ENCODE results near the gene IGFBP4. TPM values are rescaled to one million over a fixed set of nuclear protein-coding genes. Genes with fewer than 3 reads are reported as not detected.

Gene IGFBP4
- total and polyA plus RNA-seq, 2 donors (not counting 1 experiment from before 2014, with no cell fraction given): 4.6 to 31.3 TPM

DNA sequence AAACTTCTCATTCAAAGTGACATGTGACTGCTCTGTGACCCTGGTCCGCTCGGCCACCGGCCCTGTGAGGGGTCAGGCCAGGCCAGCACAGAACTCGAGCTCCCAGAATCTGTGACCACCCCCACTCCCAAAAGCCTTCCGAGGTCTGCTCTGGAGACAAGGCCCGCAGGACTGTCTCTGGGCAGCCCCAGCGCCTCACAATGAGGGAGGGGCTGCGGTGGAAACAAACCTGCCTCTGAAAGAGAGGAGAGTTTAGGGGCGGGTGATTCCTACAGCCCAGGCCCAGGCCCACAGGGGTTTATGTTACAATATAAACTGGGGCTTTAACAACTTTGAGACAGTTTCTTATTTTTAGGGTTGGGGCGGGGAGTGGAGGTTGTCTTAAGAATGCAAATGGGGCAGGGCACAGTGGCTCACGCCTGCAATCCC, 19.9 kb downstream of the IGFBP4 start:
- ATAC-seq (ENCODE audit: low read depth): no peak
- Histone ChIP-seq H3K36me3 (replicated peaks in 1 of 2; ENCODE audit: control extremely low read depth in 1 of 2, control insufficient read depth in 1 of 2, extremely low read depth in 1 of 2, insufficient read depth in 2 of 2, low read length in 1 of 2) (no peaks in the 10 kb centered on the region), H4K20me1 (ENCODE audit: control insufficient read depth, insufficient read depth, low read length, poor library complexity, severe bottlenecking) (no peaks in the 10 kb centered on the region), H3K4me1 (ENCODE audit: control insufficient read depth in 2 of 2, insufficient read depth in 2 of 2, low read length in 2 of 2) (no peaks in the 10 kb centered on the region), H3K9me3 (ENCODE audit: control extremely low read depth in 1 of 3, control insufficient read depth in 2 of 3, insufficient read depth in 1 of 3, low read length in 2 of 3) (no peaks in the 10 kb centered on the region), H2AFZ (ENCODE audit: insufficient read depth, low read depth, low read length, poor library complexity, severe bottlenecking) (no peak overlapping the region), H3K4me2 (replicated peaks; ENCODE audit: low read depth, low read length, poor library complexity, severe bottlenecking) (no peak overlapping the region), H3K4me3 (ENCODE audit: control extremely low read depth in 1 of 5, extremely low read depth in 1 of 5, insufficient read depth in 1 of 5, low read depth in 2 of 5, low read length in 4 of 5) (no peak overlapping the region), H3K9ac (ENCODE audit: low read length) (no peak overlapping the region), H3K27me3 (replicated peaks in 1 of 4; ENCODE audit: control extremely low read depth in 1 of 4, control insufficient read depth in 3 of 4, insufficient read depth in 4 of 4, low read length in 3 of 4) (peaks cover 0 to 3% (median 0%) of the 10 kb centered on the region in 4 experiments), H3K27ac (ENCODE audit: low read length in 2 of 2) (no peak overlapping the region), H3K79me2 (ENCODE audit: control insufficient read depth, insufficient read depth, low read length) (no peaks in the 10 kb centered on the region)
- Mint-ChIP-seq H3K27me3 (no peaks in the 10 kb centered on the region), H3K4me1 (no peaks in the 10 kb centered on the region), H3K4me3 (no peak overlapping the region), H3K27ac (no peak overlapping the region), H3K9me3 (ENCODE audit: insufficient read depth) (no peaks in the 10 kb centered on the region)
- DNase-seq: no peak
- ChIA-PET CTCF (interaction anchor here (0.6 kb wide), 1 partner anchor 66 kb away, joined by 3 read pairs; no protein-coding TSS in a partner anchor), POLR2A (interaction anchor here (0.7 kb wide), 1 partner anchor 20 kb away, joined by 5 read pairs; no protein-coding TSS in a partner anchor)
- TF ChIP-seq EZH2 (IDR thresholded peaks at IDR 0.05; ENCODE audit: borderline replicate concordance, insufficient read depth, low read depth, low read length, poor library complexity, severe bottlenecking): no peak
- TF ChIP-seq, protein P1, sequence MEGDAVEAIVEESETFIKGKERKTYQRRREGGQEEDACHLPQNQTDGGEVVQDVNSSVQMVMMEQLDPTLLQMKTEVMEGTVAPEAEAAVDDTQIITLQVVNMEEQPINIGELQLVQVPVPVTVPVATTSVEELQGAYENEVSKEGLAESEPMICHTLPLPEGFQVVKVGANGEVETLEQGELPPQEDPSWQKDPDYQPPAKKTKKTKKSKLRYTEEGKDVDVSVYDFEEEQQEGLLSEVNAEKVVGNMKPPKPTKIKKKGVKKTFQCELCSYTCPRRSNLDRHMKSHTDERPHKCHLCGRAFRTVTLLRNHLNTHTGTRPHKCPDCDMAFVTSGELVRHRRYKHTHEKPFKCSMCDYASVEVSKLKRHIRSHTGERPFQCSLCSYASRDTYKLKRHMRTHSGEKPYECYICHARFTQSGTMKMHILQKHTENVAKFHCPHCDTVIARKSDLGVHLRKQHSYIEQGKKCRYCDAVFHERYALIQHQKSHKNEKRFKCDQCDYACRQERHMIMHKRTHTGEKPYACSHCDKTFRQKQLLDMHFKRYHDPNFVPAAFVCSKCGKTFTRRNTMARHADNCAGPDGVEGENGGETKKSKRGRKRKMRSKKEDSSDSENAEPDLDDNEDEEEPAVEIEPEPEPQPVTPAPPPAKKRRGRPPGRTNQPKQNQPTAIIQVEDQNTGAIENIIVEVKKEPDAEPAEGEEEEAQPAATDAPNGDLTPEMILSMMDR (IDR thresholded peaks at IDR 0.05): no peak
- intact Hi-C loops (cut with micrococcal nuclease): no loop called here
- 97% methylated on average over 5 of the region's 11 CpGs for WGBS (ENCODE audit: insufficient coverage)

DNA sequence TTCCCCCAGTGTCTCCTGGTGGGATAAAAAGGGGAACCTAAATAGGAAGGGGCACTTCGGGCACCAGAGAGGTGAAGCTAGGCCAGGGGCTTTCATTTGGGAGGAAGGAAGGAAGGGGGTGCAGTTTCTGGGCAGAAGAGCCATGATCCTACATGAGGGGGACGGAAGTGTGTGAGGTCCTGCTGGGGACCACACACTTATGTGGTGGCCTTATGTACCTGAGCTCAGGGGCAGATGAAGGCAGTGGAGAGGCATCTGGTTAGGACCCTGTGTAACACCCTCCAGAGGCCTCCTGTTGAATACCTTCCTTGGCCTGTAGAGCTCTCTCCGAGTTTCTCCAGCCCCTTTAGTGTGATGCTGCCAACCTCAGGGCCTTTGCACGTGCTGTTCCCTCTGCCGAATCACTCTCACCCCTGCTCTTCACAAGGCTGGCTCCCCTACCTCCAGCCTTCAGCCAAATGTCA, 21.2 kb downstream of the IGFBP4 start:
- 92% methylated on average over 5 of the region's 5 CpGs for WGBS (ENCODE audit: insufficient coverage)
- Mint-ChIP-seq H3K4me1 (no peaks in the 10 kb centered on the region), H3K4me3 (no peak overlapping the region), H3K27me3 (no peaks in the 10 kb centered on the region), H3K9me3 (ENCODE audit: insufficient read depth) (no peaks in the 10 kb centered on the region), H3K27ac (no peak overlapping the region)
- H3K4me3 ChIP-seq (ENCODE audit: control extremely low read depth in 1 of 5, extremely low read depth in 1 of 5, insufficient read depth in 1 of 5, low read depth in 2 of 5, low read length in 4 of 5): no peak overlapping the region
- H3K4me2 ChIP-seq (replicated peaks; ENCODE audit: low read depth, low read length, poor library complexity, severe bottlenecking): no peak overlapping the region
- H3K9ac ChIP-seq (ENCODE audit: low read length): no peak overlapping the region
- H3K79me2 ChIP-seq (ENCODE audit: control insufficient read depth, insufficient read depth, low read length): no peaks in the 10 kb centered on the region
- no peaks in the 10 kb centered on the region for H4K20me1 ChIP-seq (ENCODE audit: control insufficient read depth, insufficient read depth, low read length, poor library complexity, severe bottlenecking)
- DNase-seq: no peak
- no peak overlapping the region for H3K27ac ChIP-seq (ENCODE audit: low read length in 2 of 2)
- CTCF ChIA-PET: no interaction called here
- peaks cover 0 to 3% (median 0%) of the 10 kb centered on the region in 4 experiments for H3K27me3 ChIP-seq (replicated peaks in 1 of 4; ENCODE audit: control extremely low read depth in 1 of 4, control insufficient read depth in 3 of 4, insufficient read depth in 4 of 4, low read length in 3 of 4)
- no peaks in the 10 kb centered on the region for H3K4me1 ChIP-seq (ENCODE audit: control insufficient read depth in 2 of 2, insufficient read depth in 2 of 2, low read length in 2 of 2)
- no peak overlapping the region for H2AFZ ChIP-seq (ENCODE audit: insufficient read depth, low read depth, low read length, poor library complexity, severe bottlenecking)
- intact Hi-C loops (cut with micrococcal nuclease): no loop called here
- TF ChIP-seq, protein P1 (IDR thresholded peaks at IDR 0.05): no peak
- no peak for TF ChIP-seq EZH2 (IDR thresholded peaks at IDR 0.05; ENCODE audit: borderline replicate concordance, insufficient read depth, low read depth, low read length, poor library complexity, severe bottlenecking)
- ATAC-seq (ENCODE audit: low read depth): no peak
- H3K9me3 ChIP-seq (ENCODE audit: control extremely low read depth in 1 of 3, control insufficient read depth in 2 of 3, insufficient read depth in 1 of 3, low read length in 2 of 3): no peaks in the 10 kb centered on the region
- POLR2A ChIA-PET: interaction anchor here (0.6 to 0.7 kb wide), 2 partner anchors 51 to 69 kb away, joined by 3 read pairs; no protein-coding TSS in a partner anchor
- H3K36me3 ChIP-seq (replicated peaks in 1 of 2; ENCODE audit: control extremely low read depth in 1 of 2, control insufficient read depth in 1 of 2, extremely low read depth in 1 of 2, insufficient read depth in 2 of 2, low read length in 1 of 2): no peaks in the 10 kb centered on the region
